Nephron (organoid): Measurements from ENCODE around the gene CALM1.

Experiments
- H3K27ac Mint-ChIP-seq, 3 experiments: 2 replicates each; pipeline ENCODE4 v1.8.0; 2020; ENCODE audit warnings: mixed read lengths in 3 of 3, mild to moderate bottlenecking in 2 of 3, moderate library complexity in 1 of 3
- H3K27me3 Mint-ChIP-seq: 2 replicates; pipeline ENCODE4 v1.8.0; 2021; ENCODE audit warnings: low read depth, mild to moderate bottlenecking, moderate library complexity, mixed read lengths
- H3K36me3 Mint-ChIP-seq: 2 replicates; pipeline ENCODE4 v1.8.0; 2020; ENCODE audit warnings: low read depth, mixed read lengths
- H3K4me1 Mint-ChIP-seq: 2 replicates; pipeline ENCODE4 v1.8.0; 2020; ENCODE audit warnings: mixed read lengths
- H3K4me3 Mint-ChIP-seq, 3 experiments: 2 replicates each; pipeline ENCODE4 v1.8.0; 2020; ENCODE audit warnings: mild to moderate bottlenecking in 3 of 3, mixed read lengths in 3 of 3, moderate library complexity in 2 of 3
- H3K9me3 Mint-ChIP-seq: 2 replicates; pipeline ENCODE4 v1.8.0; 2020; ENCODE audit warnings: mixed read lengths
- CTCF ChIP-seq, 3 experiments: fragments of 200-600 bp; sonication (generic); IDR thresholded peaks; one replicate each; pipeline ENCODE4 v1.5.0; 2021; ENCODE audit warnings: antibody characterized with exemption in 3 of 3; ENCODE audit not compliant: unreplicated experiment in 3 of 3

The CALM1 gene

GRCh38 chr14:90421632-90422020, 24.8 kb downstream of the CALM1 start:
- H3K4me3 Mint-ChIP-seq, result no peak overlapping the region
- H3K4me1 Mint-ChIP-seq, result peaks cover 40% of the 10 kb centered on the region
- no peaks in the 10 kb centered on the region for H3K36me3 Mint-ChIP-seq
- TF ChIP-seq CTCF (IDR thresholded peaks at IDR 0.05; ENCODE audit: unreplicated experiment in 3 of 3), result no peak
- H3K27ac Mint-ChIP-seq, result no peak overlapping the region
- H3K27me3 Mint-ChIP-seq, result peaks cover 13% of the 10 kb centered on the region
- peaks cover 2% of the 10 kb centered on the region for H3K9me3 Mint-ChIP-seq

DNA sequence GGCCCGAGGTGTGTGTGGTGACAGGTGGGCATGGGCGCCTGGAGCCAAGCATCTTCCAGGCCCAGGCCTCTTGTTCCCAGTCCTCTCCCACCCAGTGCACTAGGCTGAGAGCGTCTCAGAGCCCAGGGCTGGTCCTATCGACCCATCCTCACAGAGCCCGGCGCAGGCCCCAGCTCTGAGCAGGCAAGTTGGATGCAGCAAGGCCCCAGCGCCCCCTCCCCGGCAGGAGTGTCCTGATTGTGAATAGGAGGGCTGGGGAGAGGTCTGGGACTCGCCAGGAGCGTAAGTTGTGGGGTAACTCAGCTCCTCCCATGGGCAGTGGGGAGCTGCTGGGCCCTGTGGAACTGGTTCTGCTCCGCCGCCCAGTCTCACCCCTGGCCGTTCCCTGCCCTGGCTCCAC, 26.3 kb downstream of the CALM1 start:
- no peak for TF ChIP-seq CTCF (IDR thresholded peaks at IDR 0.05; ENCODE audit: unreplicated experiment in 3 of 3)
- H3K27me3 Mint-ChIP-seq, result peaks cover 10% of the 10 kb centered on the region
- peaks cover 2% of the 10 kb centered on the region for H3K9me3 Mint-ChIP-seq
- no peaks in the 10 kb centered on the region for H3K36me3 Mint-ChIP-seq
- peaks cover 44% of the 10 kb centered on the region for H3K4me1 Mint-ChIP-seq
- no peak overlapping the region for H3K4me3 Mint-ChIP-seq
- no peak overlapping the region for H3K27ac Mint-ChIP-seq

GRCh38 chr14:90424075-90424474, 27.2 kb downstream of the CALM1 start:
- Mint-ChIP-seq H3K27me3 (peaks cover 8% of the 10 kb centered on the region), H3K36me3 (no peaks in the 10 kb centered on the region), H3K9me3 (no peaks in the 10 kb centered on the region), H3K27ac (peak overlapping the region in 1 of 3 experiments; percentile 82), H3K4me1 (peaks cover 40% of the 10 kb centered on the region), H3K4me3 (no peak overlapping the region)
- TF ChIP-seq CTCF (IDR thresholded peaks at IDR 0.05; ENCODE audit: unreplicated experiment in 3 of 3), result no peak

GRCh38 chr14:90424686-90425372, 28.0 kb downstream of the CALM1 start:
- Mint-ChIP-seq H3K4me3 (no peak overlapping the region), H3K27me3 (peaks cover 8% of the 10 kb centered on the region), H3K36me3 (no peaks in the 10 kb centered on the region), H3K4me1 (peaks cover 37% of the 10 kb centered on the region), H3K27ac (peak overlapping the region; percentile 65 to 82 (median 68)), H3K9me3 (no peaks in the 10 kb centered on the region)
- TF ChIP-seq CTCF (IDR thresholded peaks at IDR 0.05; ENCODE audit: unreplicated experiment in 3 of 3), result no peak

- H3K9me3 Mint-ChIP-seq, result no peaks in the 10 kb centered on the region
- H3K4me3 Mint-ChIP-seq, result no peak overlapping the region
- no peak for TF ChIP-seq CTCF (IDR thresholded peaks at IDR 0.05; ENCODE audit: unreplicated experiment in 3 of 3)
- H3K27ac Mint-ChIP-seq, result peak overlapping the region in 2 of 3 experiments; percentile 68 to 82
- no peaks in the 10 kb centered on the region for H3K36me3 Mint-ChIP-seq
- H3K27me3 Mint-ChIP-seq, result peaks cover 8% of the 10 kb centered on the region
- peaks cover 43% of the 10 kb centered on the region for H3K4me1 Mint-ChIP-seq
These were observed 28.6 kb downstream of the CALM1 start for GRCh38 chr14:90425373-90425879.

- peaks cover 6% of the 10 kb centered on the region for H3K27me3 Mint-ChIP-seq
- peak overlapping the region in 2 of 3 experiments; percentile 8 to 47 for H3K27ac Mint-ChIP-seq
- no peaks in the 10 kb centered on the region for H3K9me3 Mint-ChIP-seq
These were observed 29.3 kb downstream of the CALM1 start for GRCh38 chr14:90426031-90426540.

More at GRCh38 chr14:90426031-90426540, 29.3 kb downstream of the CALM1 start:
- no peak for TF ChIP-seq CTCF (IDR thresholded peaks at IDR 0.05; ENCODE audit: unreplicated experiment in 3 of 3)
- H3K4me3 Mint-ChIP-seq, result no peak overlapping the region
- H3K4me1 Mint-ChIP-seq, result peaks cover 41% of the 10 kb centered on the region
- H3K36me3 Mint-ChIP-seq, result no peaks in the 10 kb centered on the region
